Measurements from ENCODE around the gene NCOA1.
"Not testable (repeated sequence)": the region's sequence is repeated elsewhere in the genome, so short reads cannot be mapped to it uniquely, and the experiment has no call there.

NCOA1 gene

GRCh38 chr2:24541621-24542020, 50.6 kb downstream of the NCOA1 start:
- TF ChIP-seq LEF1 (IDR thresholded peaks at IDR 0.05; ENCODE audit: borderline replicate concordance) (no peak), CTBP1 (IDR thresholded peaks at IDR 0.05; ENCODE audit: borderline replicate concordance) (no peak), L3MBTL2 (conservative IDR thresholded peaks at IDR 0.05) (no peak), HDGF (IDR thresholded peaks at IDR 0.05; ENCODE audit: borderline replicate concordance) (no peak), ELF4 (IDR thresholded peaks at IDR 0.05) (no peak), SUZ12 (IDR thresholded peaks at IDR 0.05) (no peak), NFRKB (IDR thresholded peaks at IDR 0.05) (no peak), BHLHE40 (IDR thresholded peaks at IDR 0.05; ENCODE audit: borderline replicate concordance) (no peak), FOXM1 (IDR thresholded peaks at IDR 0.05; ENCODE audit: borderline replicate concordance) (no peak), FOXK2 (IDR thresholded peaks at IDR 0.05) (no peak), TARDBP (IDR thresholded peaks at IDR 0.05) (no peak), SP1 (IDR thresholded peaks at IDR 0.05) (no peak), ARNT (IDR thresholded peaks at IDR 0.05) (no peak), FOXA1 (IDR thresholded peaks at IDR 0.05) (no peak), PKNOX1 (IDR thresholded peaks at IDR 0.05) (no peak)
- POLR2A ChIA-PET = no interaction called here
- no peak for DNase-seq (ENCODE audit: extremely low spot score)
- CTCF ChIA-PET = no interaction called here

GRCh38 chr2:24542269-24542872, 51.3 kb downstream of the NCOA1 start:
- DNase-seq (ENCODE audit: extremely low spot score) = no peak
- TF ChIP-seq BHLHE40 (IDR thresholded peaks at IDR 0.05; ENCODE audit: borderline replicate concordance) (no peak), ZNF384 (IDR thresholded peaks at IDR 0.05) (no peak), NFRKB (IDR thresholded peaks at IDR 0.05) (no peak), HDGF (IDR thresholded peaks at IDR 0.05; ENCODE audit: borderline replicate concordance) (no peak), ARNT (IDR thresholded peaks at IDR 0.05) (no peak), ELF4 (IDR thresholded peaks at IDR 0.05) (no peak), FOXM1 (IDR thresholded peaks at IDR 0.05; ENCODE audit: borderline replicate concordance) (no peak), SP1 (IDR thresholded peaks at IDR 0.05) (no peak), LEF1 (IDR thresholded peaks at IDR 0.05; ENCODE audit: borderline replicate concordance) (no peak), CTBP1 (IDR thresholded peaks at IDR 0.05; ENCODE audit: borderline replicate concordance) (no peak), L3MBTL2 (conservative IDR thresholded peaks at IDR 0.05) (no peak), TARDBP (IDR thresholded peaks at IDR 0.05) (no peak)
- CTCF ChIA-PET = no interaction called here
- POLR2A ChIA-PET = no interaction called here

GRCh38 chr2:24543252-24543651, 52.2 kb downstream of the NCOA1 start:
- ChIA-PET CTCF (no interaction called here), POLR2A (no interaction called here)
- no peak for DNase-seq (ENCODE audit: extremely low spot score)
- TF ChIP-seq ARNT (IDR thresholded peaks at IDR 0.05) = no peak

- ChIA-PET POLR2A (no interaction called here), CTCF (interaction anchor here (0.6 kb wide), 1 partner anchor 29 kb away, joined by 3 read pairs; no protein-coding TSS in a partner anchor)
- DNase-seq (ENCODE audit: extremely low spot score) = no peak
- no peak for TF ChIP-seq SUZ12 (IDR thresholded peaks at IDR 0.05)
- no peak for TF ChIP-seq TARDBP (IDR thresholded peaks at IDR 0.05)
- TF ChIP-seq FOXK2 (IDR thresholded peaks at IDR 0.05) = no peak
- no peak for TF ChIP-seq FOXA1 (IDR thresholded peaks at IDR 0.05)
- TF ChIP-seq HDGF (IDR thresholded peaks at IDR 0.05; ENCODE audit: borderline replicate concordance) = no peak
- no peak for TF ChIP-seq FOXM1 (IDR thresholded peaks at IDR 0.05; ENCODE audit: borderline replicate concordance)
- TF ChIP-seq NFRKB (IDR thresholded peaks at IDR 0.05) = no peak
- no peak for TF ChIP-seq PKNOX1 (IDR thresholded peaks at IDR 0.05)
- no peak for TF ChIP-seq BHLHE40 (IDR thresholded peaks at IDR 0.05; ENCODE audit: borderline replicate concordance)
- no peak for TF ChIP-seq ARNT (IDR thresholded peaks at IDR 0.05)
- TF ChIP-seq LEF1 (IDR thresholded peaks at IDR 0.05; ENCODE audit: borderline replicate concordance) = no peak
- TF ChIP-seq SP1 (IDR thresholded peaks at IDR 0.05) = no peak
- no peak for TF ChIP-seq L3MBTL2 (conservative IDR thresholded peaks at IDR 0.05)
- TF ChIP-seq ZNF384 (IDR thresholded peaks at IDR 0.05) = no peak
- no peak for TF ChIP-seq ELF4 (IDR thresholded peaks at IDR 0.05)
- no peak for TF ChIP-seq CTBP1 (IDR thresholded peaks at IDR 0.05; ENCODE audit: borderline replicate concordance)
These were observed 53.5 kb downstream of the NCOA1 start for GRCh38 chr2:24544456-24545115.

GRCh38 chr2:24546669-24547068, 55.6 kb downstream of the NCOA1 start:
- DNase-seq (ENCODE audit: extremely low spot score) = no peak
- POLR2A ChIA-PET = no interaction called here
- CTCF ChIA-PET = no interaction called here
- TF ChIP-seq ZNF384 (IDR thresholded peaks at IDR 0.05) (no peak), ARNT (IDR thresholded peaks at IDR 0.05) (no peak), CTBP1 (IDR thresholded peaks at IDR 0.05; ENCODE audit: borderline replicate concordance) (no peak), HDGF (IDR thresholded peaks at IDR 0.05; ENCODE audit: borderline replicate concordance) (no peak), SP1 (IDR thresholded peaks at IDR 0.05) (no peak), FOXK2 (IDR thresholded peaks at IDR 0.05) (no peak), L3MBTL2 (conservative IDR thresholded peaks at IDR 0.05) (no peak), FOXM1 (IDR thresholded peaks at IDR 0.05; ENCODE audit: borderline replicate concordance) (no peak), SUZ12 (IDR thresholded peaks at IDR 0.05) (no peak), ELF4 (IDR thresholded peaks at IDR 0.05) (no peak), TARDBP (IDR thresholded peaks at IDR 0.05) (no peak), PKNOX1 (IDR thresholded peaks at IDR 0.05) (no peak), LEF1 (IDR thresholded peaks at IDR 0.05; ENCODE audit: borderline replicate concordance) (no peak), BHLHE40 (IDR thresholded peaks at IDR 0.05; ENCODE audit: borderline replicate concordance) (no peak)

- ChIA-PET CTCF (no interaction called here), POLR2A (no interaction called here)
- no peak for DNase-seq (ENCODE audit: extremely low spot score)
- TF ChIP-seq TARDBP (IDR thresholded peaks at IDR 0.05) (no peak), ARNT (IDR thresholded peaks at IDR 0.05) (no peak), NFRKB (IDR thresholded peaks at IDR 0.05) (no peak), PKNOX1 (IDR thresholded peaks at IDR 0.05) (no peak), CTBP1 (IDR thresholded peaks at IDR 0.05; ENCODE audit: borderline replicate concordance) (no peak), ELF4 (IDR thresholded peaks at IDR 0.05) (no peak), HDGF (IDR thresholded peaks at IDR 0.05; ENCODE audit: borderline replicate concordance) (no peak), L3MBTL2 (conservative IDR thresholded peaks at IDR 0.05) (no peak), ZNF384 (IDR thresholded peaks at IDR 0.05) (no peak), FOXA1 (IDR thresholded peaks at IDR 0.05) (no peak), BHLHE40 (IDR thresholded peaks at IDR 0.05; ENCODE audit: borderline replicate concordance) (no peak), SP1 (IDR thresholded peaks at IDR 0.05) (no peak), SUZ12 (IDR thresholded peaks at IDR 0.05) (no peak), FOXM1 (IDR thresholded peaks at IDR 0.05; ENCODE audit: borderline replicate concordance) (no peak), LEF1 (IDR thresholded peaks at IDR 0.05; ENCODE audit: borderline replicate concordance) (no peak), FOXK2 (IDR thresholded peaks at IDR 0.05) (no peak)
These were observed 57.0 kb downstream of the NCOA1 start for GRCh38 chr2:24548058-24548457.

GRCh38 chr2:24550301-24550700, 59.2 kb downstream of the NCOA1 start:
- CTCF ChIA-PET; POLR2A ChIA-PET; DNase-seq (ENCODE audit: extremely low spot score): not testable (repeated sequence)

All from HEK293T (cell line).